Occipital lobe (tissue), 2 donors: ENCODE measurements around the gene SEMA3A. TPM values are rescaled to one million over a fixed set of nuclear protein-coding genes. Genes with fewer than 3 reads are reported as not detected.
"Not testable (repeated sequence)": the region's sequence is repeated elsewhere in the genome, so short reads cannot be mapped to it uniquely, and the experiment has no call there.

ENCODE experiments used
- DNase-seq: peaks from one replicate; lab custom pipeline; 2025; lab: John Stamatoyannopoulos, UW
- total RNA-seq: library from RNA; depleted of rRNA; stranded (reverse); fragments of >200 nt; gene quantifications from one replicate; pipeline ENCODE4 v1.2.3, GENCODE V29; 2014

The SEMA3A gene
- total RNA-seq = 46.8 TPM

DNA sequence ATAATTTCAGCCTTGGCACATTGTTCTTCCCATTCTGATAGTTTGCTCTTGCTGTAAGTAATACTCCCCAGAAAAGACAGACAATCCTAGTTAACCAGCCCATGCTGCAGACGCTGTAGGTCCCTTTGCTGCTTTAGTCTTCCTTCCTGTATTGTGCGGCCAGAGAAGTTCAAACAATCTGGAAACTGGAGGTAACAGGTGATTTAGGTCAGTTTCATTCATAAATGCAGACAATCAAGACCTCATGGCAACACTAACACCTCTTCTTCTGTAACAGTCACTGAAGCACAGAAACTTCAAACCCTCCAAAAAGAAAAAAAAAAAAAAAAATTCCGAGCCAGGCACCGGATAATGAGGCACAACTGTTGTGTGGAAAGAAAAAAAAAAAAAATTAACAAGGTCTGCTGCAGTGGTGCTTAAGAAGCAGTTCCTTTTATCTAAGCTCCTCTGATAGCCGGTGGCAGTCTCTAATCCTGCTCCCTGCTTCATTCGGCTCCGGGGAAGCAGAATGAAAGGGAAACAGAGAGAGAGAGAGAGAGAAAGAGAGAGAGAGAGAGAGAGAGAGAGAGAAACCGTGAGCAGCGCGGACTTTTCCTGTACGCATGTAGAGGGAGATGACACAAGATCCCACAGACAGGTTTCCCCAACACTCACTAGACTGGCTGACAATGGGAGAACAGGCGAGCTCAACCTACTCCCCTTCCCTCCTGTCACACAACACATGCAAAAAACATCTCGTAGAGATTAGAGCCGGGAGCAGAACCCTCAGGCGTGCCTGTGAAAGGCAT lies at the start of gene SEMA3A:
Gene SEMA3A (minus strand): TSS at position 306 of the 788 bp plus-strand sequence. CDS start 203 bp downstream, at position 103.
- DNase-seq = peak; percentile 15

DNA sequence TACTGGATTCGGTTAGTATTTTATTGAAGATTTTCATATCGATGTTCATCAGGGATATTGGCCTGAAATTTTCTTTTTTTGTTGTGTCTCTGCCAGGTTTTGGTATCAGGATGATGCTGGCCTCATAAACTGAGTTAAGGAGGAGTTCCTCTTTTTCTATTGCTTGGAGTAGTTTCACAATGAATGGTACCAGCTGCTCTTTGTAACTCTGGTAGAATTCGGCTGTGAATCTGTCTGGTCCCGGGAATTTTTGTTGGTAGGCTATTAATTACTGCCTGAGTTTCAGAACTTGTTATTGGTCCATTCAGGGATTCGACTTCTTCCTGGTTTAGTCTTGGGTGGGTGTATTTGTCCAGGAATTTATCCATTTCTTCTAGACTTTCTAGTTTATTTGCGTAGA lies 48.4 kb upstream of the SEMA3A start:
- not testable (repeated sequence) for DNase-seq

GRCh38 chr7:84238596-84238995 lies 44.0 kb upstream of the SEMA3A start:
- no peak for DNase-seq

GRCh38 chr7:84237533-84238173 lies 43.1 kb upstream of the SEMA3A start:
- no peak for DNase-seq

DNA sequence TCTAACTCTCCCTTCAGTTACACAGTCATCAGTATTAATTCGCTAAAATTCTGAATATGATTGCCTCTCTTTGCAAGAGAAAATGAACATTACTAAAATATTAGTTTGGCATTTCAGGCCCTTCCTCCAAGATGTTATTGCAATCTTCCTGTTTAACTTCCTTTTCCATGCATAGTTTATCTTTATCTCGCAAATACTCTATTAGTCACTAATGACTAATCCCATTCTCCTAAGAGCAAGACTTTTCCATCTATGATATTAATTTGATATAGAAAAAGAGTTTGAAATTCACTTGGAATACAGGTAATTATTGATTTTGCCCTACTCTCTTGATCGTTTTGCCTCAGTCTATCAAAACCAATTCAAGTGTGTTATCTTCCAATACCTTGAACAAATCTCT lies 41.8 kb upstream of the SEMA3A start:
- no peak for DNase-seq

DNA sequence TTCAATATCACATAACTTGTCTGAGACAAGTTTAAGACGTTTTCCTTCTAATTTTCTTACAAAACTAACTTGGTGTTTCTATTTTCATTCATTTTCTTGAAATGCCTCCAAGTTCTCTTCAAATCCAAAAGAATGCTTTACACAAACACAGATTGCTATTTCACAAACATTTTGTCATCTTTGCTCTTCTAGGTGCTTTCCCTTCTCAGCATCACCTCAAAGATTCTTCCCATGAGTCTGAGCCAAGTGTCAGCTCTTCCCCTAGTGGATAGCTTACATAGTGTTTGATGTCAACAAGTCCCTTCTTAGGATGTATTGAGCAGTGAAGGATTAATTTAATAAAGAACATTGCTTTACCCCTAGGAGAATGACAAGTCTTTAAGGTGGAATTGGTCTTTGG lies 38.1 kb upstream of the SEMA3A start:
- DNase-seq = no peak

DNA sequence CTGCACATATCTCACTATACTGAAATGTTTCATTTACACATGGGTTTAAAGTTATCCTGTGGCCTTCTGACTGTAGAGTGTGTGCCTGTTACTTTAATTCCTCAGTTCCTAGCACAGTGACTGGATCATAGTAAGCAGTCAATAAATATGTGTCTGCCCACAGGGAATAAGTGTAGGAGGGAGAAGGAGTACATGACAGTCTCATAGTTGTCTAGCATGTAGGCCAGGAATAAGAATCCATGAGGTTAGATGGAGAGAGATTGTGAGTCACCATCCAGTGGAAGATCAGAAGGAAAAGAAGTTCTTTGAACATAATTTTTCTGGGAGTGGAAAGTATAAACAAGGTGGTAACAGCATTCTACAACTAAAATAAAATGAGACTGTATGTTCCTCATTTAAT lies 36.6 kb upstream of the SEMA3A start:
- no peak for DNase-seq

DNA sequence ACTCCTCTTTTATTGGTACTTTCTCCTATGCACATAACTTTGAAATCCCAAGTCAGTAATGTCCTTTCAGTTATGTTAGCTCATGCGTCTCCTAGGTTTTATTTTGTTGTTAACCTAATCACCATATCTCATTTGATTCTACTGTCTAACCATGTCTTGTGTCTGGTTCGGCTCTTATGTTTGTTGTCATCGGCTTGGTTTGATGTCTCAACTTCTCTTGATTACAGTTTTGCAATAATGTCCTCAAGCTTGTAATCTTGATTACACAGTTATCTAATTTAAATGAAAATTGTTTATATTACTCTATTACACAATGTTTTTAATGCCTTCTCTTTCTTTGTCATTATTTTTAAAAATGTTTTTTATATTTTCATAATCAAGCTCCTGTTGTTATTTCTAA lies 35.9 kb upstream of the SEMA3A start:
- DNase-seq = no peak

- no peak for DNase-seq
Measured at GRCh38 chr7:84228526-84228925, 33.9 kb upstream of the SEMA3A start.

GRCh38 chr7:84226759-84227158 lies 32.2 kb upstream of the SEMA3A start:
- DNase-seq = no peak

DNA sequence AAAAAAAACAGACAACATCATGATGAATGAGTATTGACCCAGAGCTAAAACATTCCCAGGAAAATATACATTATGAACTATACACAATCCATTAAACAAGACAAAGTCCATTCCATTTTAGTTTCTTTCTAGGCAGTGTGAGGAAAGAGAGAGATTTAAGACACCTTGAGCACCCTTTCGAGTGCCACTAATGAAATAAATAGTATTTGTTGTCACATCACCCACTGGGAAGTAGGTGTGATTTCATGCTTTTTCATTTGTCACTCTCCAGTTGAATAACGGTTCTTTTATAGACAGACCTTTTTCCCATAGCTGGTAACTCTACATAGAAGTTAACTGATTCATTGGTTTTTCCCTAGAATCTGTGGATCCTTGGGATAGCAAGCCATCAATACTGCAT lies 29.9 kb upstream of the SEMA3A start:
- DNase-seq = no peak

- DNase-seq = no peak
Measured at GRCh38 chr7:84219310-84219709, 24.7 kb upstream of the SEMA3A start.

- DNase-seq = no peak
Measured at GRCh38 chr7:84218681-84219080, 24.1 kb upstream of the SEMA3A start.

GRCh38 chr7:84216472-84216871 lies 21.9 kb upstream of the SEMA3A start:
- no peak for DNase-seq

GRCh38 chr7:84214757-84215156 lies 20.2 kb upstream of the SEMA3A start:
- not testable (repeated sequence) for DNase-seq

GRCh38 chr7:84210301-84210700 lies 15.7 kb upstream of the SEMA3A start:
- no peak for DNase-seq

DNA sequence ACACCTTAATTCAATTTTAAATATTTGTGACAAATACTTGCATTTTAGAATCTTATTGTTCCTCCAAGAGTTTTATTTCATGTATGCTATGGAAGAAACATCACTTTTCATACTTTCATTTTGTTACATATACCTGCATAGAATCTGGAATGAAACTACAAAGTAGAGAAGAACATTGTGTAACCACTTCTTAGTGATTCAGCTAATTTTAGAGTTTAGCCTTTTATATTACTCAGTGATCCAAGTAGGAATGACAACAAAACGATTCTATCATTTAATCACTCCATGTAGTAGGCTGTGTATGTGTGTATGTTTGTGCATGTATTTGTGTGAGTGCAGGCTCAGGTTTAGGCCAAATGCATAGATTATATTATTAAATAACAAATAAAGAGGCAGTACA lies 14.4 kb upstream of the SEMA3A start:
- no peak for DNase-seq

GRCh38 chr7:84207615-84208014 lies 13.0 kb upstream of the SEMA3A start:
- no peak for DNase-seq

- DNase-seq = no peak
Measured at GRCh38 chr7:84207025-84207424, 12.4 kb upstream of the SEMA3A start.

DNA sequence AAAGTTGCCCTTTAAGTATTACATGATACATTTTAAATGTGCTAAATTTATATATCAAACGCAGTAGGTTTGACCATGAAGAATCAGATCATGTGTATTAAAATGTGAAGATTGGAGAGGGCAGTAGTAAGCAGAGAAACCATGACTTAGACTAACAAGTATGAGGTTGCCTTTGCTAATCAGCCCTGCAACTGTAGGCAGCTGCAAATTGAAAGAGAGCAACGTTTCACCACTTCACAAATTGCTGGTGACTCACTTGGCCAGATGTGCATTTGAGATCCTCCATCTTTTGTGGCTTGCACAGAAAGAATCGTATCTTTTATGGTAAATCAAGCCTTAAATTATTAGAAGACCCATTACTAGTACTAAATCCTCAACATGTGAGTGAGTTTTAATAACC lies 10.1 kb upstream of the SEMA3A start:
- DNase-seq = no peak

GRCh38 chr7:84202855-84203254 lies 8.3 kb upstream of the SEMA3A start:
- DNase-seq = no peak

DNA sequence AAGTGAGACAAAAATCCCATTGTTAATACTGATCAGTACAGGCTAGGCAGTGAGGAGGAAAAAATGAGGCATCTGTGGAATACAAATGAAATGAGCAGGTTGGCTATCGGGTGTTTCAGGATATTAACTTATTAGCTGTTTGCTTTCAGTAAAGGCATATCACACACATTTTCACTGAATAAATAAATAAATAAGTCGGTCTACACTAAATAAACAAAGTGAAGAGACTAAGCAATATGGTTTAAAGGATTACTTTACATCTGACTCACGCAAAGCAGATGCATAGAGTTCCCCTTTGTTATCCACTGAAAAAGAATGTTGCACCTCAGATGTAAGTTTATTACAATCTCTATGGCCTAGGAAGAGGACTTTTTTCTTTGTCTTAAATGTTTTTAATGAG lies 6.3 kb upstream of the SEMA3A start:
- no peak for DNase-seq

GRCh38 chr7:84199216-84199615 lies 4.6 kb upstream of the SEMA3A start:
- no peak for DNase-seq
